C4-2B (cell line): ENCODE results near the gene RBAK.
"Not testable (repeated sequence)": the region's sequence is repeated elsewhere in the genome, so short reads cannot be mapped to it uniquely, and the experiment has no call there.

Source experiments
- H3K27ac ChIP-seq: fragments of 450-650 bp; 2 replicates; pipeline ENCODE4 v1.5.1; 2017
- ZFX ChIP-seq: fragments of 450-650 bp; IDR thresholded peaks from 2 replicates; pipeline ENCODE4 v1.6.1; 2017
- TF ChIP-seq, protein P1 (sequence below): fragments of 450-650 bp; conservative IDR thresholded peaks from 2 replicates; pipeline ENCODE4 v1.5.1; 2017; ENCODE audit warnings: mild to moderate bottlenecking

The RBAK gene

GRCh38 chr7:5041047-5041446 is 4.6 kb upstream of the RBAK start:
- H3K27ac ChIP-seq, result no peak overlapping the region
- TF ChIP-seq, protein P1, sequence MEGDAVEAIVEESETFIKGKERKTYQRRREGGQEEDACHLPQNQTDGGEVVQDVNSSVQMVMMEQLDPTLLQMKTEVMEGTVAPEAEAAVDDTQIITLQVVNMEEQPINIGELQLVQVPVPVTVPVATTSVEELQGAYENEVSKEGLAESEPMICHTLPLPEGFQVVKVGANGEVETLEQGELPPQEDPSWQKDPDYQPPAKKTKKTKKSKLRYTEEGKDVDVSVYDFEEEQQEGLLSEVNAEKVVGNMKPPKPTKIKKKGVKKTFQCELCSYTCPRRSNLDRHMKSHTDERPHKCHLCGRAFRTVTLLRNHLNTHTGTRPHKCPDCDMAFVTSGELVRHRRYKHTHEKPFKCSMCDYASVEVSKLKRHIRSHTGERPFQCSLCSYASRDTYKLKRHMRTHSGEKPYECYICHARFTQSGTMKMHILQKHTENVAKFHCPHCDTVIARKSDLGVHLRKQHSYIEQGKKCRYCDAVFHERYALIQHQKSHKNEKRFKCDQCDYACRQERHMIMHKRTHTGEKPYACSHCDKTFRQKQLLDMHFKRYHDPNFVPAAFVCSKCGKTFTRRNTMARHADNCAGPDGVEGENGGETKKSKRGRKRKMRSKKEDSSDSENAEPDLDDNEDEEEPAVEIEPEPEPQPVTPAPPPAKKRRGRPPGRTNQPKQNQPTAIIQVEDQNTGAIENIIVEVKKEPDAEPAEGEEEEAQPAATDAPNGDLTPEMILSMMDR, result no peak
- TF ChIP-seq ZFX, result no peak

DNA sequence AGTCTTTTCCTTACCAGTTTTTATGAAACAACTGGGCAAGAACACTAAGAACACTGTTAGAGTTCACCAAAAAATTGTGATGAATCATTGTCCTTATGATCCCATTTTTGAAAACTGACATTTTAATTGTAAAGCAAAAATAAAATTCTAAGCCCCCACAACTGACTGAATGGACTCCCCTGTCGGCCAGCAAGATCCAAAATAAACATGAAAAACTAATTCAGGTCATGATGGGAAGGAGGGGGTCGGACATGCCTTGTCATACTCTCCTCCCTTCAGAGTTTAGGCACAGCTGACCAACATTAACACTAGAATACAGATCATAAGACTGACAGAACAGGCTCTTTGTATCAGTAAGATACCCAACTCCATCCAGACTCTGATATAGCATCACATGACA is 2.0 kb upstream of the RBAK start:
- TF ChIP-seq, protein P1, result no peak
- no peak for TF ChIP-seq ZFX
- H3K27ac ChIP-seq, result no peak overlapping the region

GRCh38 chr7:5046397-5046732 is 705 bp downstream of the RBAK start:
- peak overlapping the region; percentile 81 for H3K27ac ChIP-seq

DNA sequence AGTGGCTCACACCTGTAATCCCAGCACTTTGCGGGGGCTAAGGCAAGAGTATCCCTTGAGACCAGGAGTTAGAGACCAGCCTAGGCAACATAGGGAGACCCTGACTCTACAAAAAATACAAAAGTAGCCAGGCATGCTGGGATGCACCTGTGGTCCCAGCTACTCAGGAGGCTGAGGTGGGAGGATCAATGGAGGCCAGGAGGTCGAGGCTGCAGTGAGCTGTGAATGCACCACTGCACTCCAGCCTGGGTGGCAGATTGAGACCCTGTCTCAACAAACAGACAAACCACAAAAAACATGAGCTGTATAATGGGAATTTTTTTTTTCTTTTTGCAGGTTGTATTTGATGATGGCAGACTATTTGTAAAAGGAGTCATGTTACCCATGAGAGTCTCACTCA is 1.5 kb downstream of the RBAK start:
- H3K27ac ChIP-seq, result not testable (repeated sequence)

GRCh38 chr7:5050676-5051075 is 5.0 kb downstream of the RBAK start:
- H3K27ac ChIP-seq, result no peak overlapping the region
- no peak for TF ChIP-seq ZFX
- TF ChIP-seq, protein P1, result no peak

DNA sequence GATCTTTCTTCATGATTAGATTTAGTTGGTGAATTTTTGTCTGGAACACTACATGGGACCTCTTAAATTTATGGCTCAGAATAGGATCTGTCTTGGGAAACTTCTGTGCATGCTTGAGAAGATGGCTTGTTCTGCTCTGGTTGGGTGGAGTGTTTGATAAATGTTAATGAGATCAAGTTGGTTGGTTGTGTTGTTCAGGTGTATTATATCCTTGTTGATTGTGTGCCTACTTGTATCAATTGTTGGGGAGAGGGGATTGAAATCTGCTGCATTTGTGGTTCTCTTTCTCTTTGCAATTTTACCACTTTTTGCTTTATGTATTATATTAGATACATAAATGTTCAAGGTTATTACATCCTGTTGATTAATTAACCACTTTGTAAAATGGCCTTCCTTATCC is 6.1 kb downstream of the RBAK start:
- H3K27ac ChIP-seq, result not testable (repeated sequence)

- TF ChIP-seq ZFX, result no peak
- TF ChIP-seq, protein P1, result no peak
- no peak overlapping the region for H3K27ac ChIP-seq
These were observed 7.5 kb downstream of the RBAK start for GRCh38 chr7:5053175-5053574.

DNA sequence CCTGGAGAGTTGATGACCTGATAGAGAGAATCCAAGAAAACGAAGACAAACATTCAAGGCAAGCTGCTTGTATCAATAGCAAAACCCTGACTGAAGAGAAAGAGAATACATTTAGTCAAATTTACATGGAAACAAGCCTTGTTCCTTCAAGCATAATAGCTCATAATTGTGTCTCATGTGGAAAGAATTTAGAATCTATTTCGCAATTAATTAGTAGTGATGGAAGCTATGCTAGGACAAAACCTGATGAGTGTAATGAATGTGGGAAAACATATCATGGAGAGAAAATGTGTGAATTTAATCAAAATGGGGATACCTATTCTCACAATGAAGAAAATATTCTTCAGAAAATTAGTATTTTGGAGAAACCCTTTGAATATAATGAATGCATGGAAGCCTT is 18.0 kb downstream of the RBAK start:
- H3K27ac ChIP-seq, result no peak overlapping the region
- TF ChIP-seq, protein P1, result no peak
- TF ChIP-seq ZFX, result no peak

DNA sequence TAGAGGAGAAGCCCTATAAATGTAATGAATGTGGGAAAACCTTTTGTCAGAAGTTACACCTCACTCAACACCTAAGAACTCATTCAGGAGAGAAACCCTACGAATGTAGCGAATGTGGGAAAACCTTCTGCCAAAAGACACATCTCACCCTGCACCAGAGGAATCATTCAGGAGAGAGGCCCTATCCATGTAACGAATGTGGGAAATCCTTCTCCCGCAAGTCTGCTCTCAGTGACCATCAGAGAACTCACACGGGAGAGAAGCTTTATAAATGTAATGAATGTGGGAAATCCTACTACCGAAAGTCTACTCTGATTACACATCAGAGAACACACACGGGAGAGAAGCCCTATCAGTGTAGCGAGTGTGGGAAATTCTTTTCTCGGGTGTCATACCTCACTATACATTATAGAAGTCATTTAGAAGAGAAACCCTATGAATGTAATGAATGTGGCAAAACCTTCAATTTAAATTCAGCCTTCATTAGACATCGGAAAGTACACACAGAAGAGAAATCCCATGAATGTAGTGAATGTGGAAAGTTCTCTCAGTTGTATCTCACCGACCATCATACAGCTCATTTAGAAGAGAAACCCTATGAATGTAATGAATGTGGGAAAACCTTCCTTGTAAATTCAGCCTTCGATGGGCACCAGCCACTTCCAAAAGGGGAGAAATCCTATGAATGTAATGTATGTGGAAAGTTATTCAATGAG is 18.9 kb downstream of the RBAK start:
- TF ChIP-seq ZFX, result no peak
- TF ChIP-seq, protein P1, result no peak
- no peak overlapping the region for H3K27ac ChIP-seq
